Type B pancreatic cell (in vitro differentiated cells): ENCODE measurements around the gene FUT3. TPM values are rescaled to one million over a fixed set of nuclear protein-coding genes. Genes with fewer than 3 reads are reported as not detected.
"Not testable (repeated sequence)": the region's sequence is repeated elsewhere in the genome, so short reads cannot be mapped to it uniquely, and the experiment has no call there.

Experiments
- DNase-seq: peaks from one replicate; pipeline ENCODE4 v3.0.0; 2021; ENCODE audit warnings: mixed read lengths; ENCODE audit not compliant: unreplicated experiment; ENCODE audit errors: extremely low spot score
- H3K27ac Mint-ChIP-seq: 2 replicates; pipeline ENCODE4 v1.8.0; 2021; ENCODE audit warnings: mild to moderate bottlenecking, mixed read lengths
- H3K27me3 Mint-ChIP-seq: 2 replicates; pipeline ENCODE4 v1.8.0; 2021; ENCODE audit warnings: mixed read lengths
- H3K36me3 Mint-ChIP-seq: 2 replicates; pipeline ENCODE4 v1.8.0; 2021; ENCODE audit warnings: mixed read lengths
- H3K4me1 Mint-ChIP-seq: one replicate; pipeline ENCODE4 v1.8.0; 2021; ENCODE audit warnings: mixed read lengths; ENCODE audit not compliant: unreplicated experiment
- H3K4me3 Mint-ChIP-seq: 2 replicates; pipeline ENCODE4 v1.8.0; 2021; ENCODE audit warnings: mild to moderate bottlenecking, mixed read lengths
- H3K9me3 Mint-ChIP-seq: 2 replicates; pipeline ENCODE4 v1.8.0; 2021; ENCODE audit warnings: mixed read lengths
- CTCF ChIP-seq: fragments of 200-600 bp; sonication (generic); conservative IDR thresholded peaks from 2 replicates; pipeline ENCODE4 v1.5.0; 2021; ENCODE audit warnings: antibody characterized with exemption, mild to moderate bottlenecking
- total RNA-seq: library from RNA; stranded (reverse); gene quantifications from 2 replicates; pipeline ENCODE4 v1.2.1, GENCODE V29; 2021; ENCODE audit warnings: low replicate concordance

Gene FUT3
- total RNA-seq, 1 donor from 2014 or later, result 6.6 TPM

- H3K27ac Mint-ChIP-seq, result no peak overlapping the region
- no peak for TF ChIP-seq CTCF
- H3K4me1 Mint-ChIP-seq, result no peaks in the 10 kb centered on the region
- H3K36me3 Mint-ChIP-seq, result no peaks in the 10 kb centered on the region
- no peak for DNase-seq
- no peaks in the 10 kb centered on the region for H3K9me3 Mint-ChIP-seq
- H3K27me3 Mint-ChIP-seq, result no peaks in the 10 kb centered on the region
- H3K4me3 Mint-ChIP-seq, result peak overlapping the region; percentile 60
These were observed 431 bp downstream of the FUT3 start for GRCh38 chr19:5850743-5851293.

- Mint-ChIP-seq H3K27me3 (no peaks in the 10 kb centered on the region), H3K4me3 (no peak overlapping the region), H3K36me3 (no peaks in the 10 kb centered on the region), H3K27ac (no peak overlapping the region), H3K9me3 (no peaks in the 10 kb centered on the region), H3K4me1 (no peaks in the 10 kb centered on the region)
- TF ChIP-seq CTCF, result no peak
- no peak for DNase-seq
These were observed 1.1 kb downstream of the FUT3 start for GRCh38 chr19:5850189-5850588.

DNA sequence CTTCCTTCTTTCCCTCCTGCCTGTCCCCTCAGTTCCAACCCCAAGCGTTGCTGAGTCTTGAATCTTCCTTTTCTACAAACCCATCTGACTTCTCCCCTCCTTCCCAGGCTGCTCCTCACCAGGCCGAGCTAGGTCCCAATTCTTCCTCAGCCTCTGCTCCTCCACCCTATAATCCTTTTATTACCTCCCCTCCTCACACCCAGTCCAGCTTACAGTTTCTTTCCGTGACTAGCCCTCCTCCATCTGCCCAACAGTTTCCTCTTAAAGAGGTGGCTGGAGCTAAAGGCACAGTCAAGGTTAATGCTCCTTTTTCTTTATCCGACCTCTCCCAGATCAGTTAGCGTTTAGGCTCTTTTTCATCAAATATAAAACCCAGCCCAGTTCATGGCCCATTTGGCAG is 2.6 kb downstream of the FUT3 start:
- not testable (repeated sequence) for H3K4me1 Mint-ChIP-seq, H3K36me3 Mint-ChIP-seq, H3K4me3 Mint-ChIP-seq, DNase-seq, H3K27me3 Mint-ChIP-seq, H3K9me3 Mint-ChIP-seq, H3K27ac Mint-ChIP-seq

DNA sequence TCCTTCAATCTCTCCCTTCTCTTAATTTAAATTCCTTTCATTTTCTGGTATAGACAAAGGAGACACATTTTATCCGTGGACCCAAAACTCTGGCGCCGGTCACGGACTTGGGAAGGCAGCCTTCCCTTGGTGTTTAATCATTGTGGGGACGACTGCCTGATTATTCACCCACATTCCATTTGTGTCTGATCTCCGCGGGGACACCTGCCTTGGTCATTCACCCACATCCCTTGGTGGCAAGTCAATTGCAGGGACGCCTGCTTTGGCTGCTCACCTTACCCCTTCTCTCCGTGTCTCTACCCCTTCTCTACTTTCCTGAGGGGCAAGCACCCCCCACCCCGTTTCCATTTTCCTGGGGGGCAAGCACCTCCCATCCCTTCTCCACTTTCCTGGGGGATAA is 3.4 kb downstream of the FUT3 start:
- H3K9me3 Mint-ChIP-seq, H3K4me1 Mint-ChIP-seq, H3K27me3 Mint-ChIP-seq, DNase-seq, H3K27ac Mint-ChIP-seq, H3K4me3 Mint-ChIP-seq, H3K36me3 Mint-ChIP-seq: not testable (repeated sequence)

- H3K9me3 Mint-ChIP-seq, result no peaks in the 10 kb centered on the region
These were observed 6.5 kb downstream of the FUT3 start for GRCh38 chr19:5844456-5845433.

DNA sequence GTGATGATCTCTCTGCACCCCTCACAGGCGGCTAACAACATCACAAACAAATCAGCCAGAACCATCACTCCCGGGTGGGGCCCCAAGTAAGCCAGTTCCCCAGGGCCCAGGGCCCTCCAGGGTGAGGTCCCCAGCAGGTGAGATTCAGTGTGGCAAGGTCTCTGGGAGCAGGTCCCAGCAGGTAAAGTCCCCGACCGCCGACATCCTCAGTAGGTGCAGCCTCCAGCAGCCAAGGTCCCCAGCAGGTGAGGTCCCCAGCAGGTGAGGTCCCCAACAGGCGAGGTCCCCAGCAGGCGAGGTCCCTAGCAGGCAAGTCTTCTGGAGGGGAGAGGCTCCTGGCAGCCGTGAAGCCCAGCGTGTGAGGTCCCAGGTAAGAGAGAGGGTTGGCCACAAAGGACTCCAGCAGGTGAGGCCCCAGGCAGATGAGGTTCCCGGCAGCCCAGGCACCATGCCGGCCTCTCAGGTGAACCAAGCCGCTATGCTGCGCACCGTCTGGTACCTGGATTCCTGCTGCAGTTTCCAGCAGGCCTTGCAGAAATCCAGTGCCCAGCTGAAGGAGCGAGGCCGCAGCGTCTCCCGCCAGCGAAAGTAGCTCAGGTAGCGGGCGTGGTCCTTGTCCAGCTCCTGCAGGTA is 7.8 kb downstream of the FUT3 start:
- H3K27me3 Mint-ChIP-seq, result no peaks in the 10 kb centered on the region
- TF ChIP-seq CTCF, result no peak
- H3K36me3 Mint-ChIP-seq, result no peaks in the 10 kb centered on the region
- DNase-seq, result no peak
- H3K4me3 Mint-ChIP-seq, result no peak overlapping the region
- no peak overlapping the region for H3K27ac Mint-ChIP-seq
- H3K9me3 Mint-ChIP-seq, result no peaks in the 10 kb centered on the region
- H3K4me1 Mint-ChIP-seq, result peaks cover 2% of the 10 kb centered on the region

More at GRCh38 chr19:5844456-5845433, 6.5 kb downstream of the FUT3 start:
- no peak overlapping the region for H3K4me3 Mint-ChIP-seq
- H3K27ac Mint-ChIP-seq, result no peak overlapping the region
- H3K36me3 Mint-ChIP-seq, result no peaks in the 10 kb centered on the region
- H3K27me3 Mint-ChIP-seq, result no peaks in the 10 kb centered on the region
- no peaks in the 10 kb centered on the region for H3K4me1 Mint-ChIP-seq
- DNase-seq, result no peak
- no peak for TF ChIP-seq CTCF

DNA sequence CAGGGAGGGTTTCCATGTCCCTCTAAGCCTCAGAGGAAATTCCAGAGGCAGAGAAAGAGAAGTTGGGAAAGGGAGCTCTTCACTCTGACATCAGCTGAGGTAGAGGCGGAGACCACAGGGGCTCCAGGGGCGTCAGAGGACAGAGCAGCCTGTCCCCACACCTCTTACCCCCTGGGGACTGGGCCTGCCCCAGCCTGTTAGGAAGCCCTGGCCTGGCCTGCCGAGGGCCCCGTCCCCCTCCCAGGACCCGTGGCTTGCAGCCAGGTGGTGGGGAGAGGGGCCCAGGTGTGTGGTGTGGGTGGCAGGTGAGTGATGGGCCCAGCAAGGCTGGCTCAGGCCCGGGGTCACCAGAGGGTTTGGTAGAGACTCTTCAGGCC is 9.5 kb downstream of the FUT3 start:
- not testable (repeated sequence) for H3K36me3 Mint-ChIP-seq, H3K4me3 Mint-ChIP-seq, H3K9me3 Mint-ChIP-seq, H3K4me1 Mint-ChIP-seq, H3K27me3 Mint-ChIP-seq, DNase-seq, H3K27ac Mint-ChIP-seq
